ENCODE measurements around the gene GPC6. TPM values are rescaled to one million over a fixed set of nuclear protein-coding genes. Genes with fewer than 3 reads are reported as not detected.
A peak's percentile ranks its signal among the peaks of the same experiment; 100 is the strongest.

The GPC6 gene
- total and polyA plus RNA-seq, 2 experiments from 2014 or later = 14.4 to 20.8 TPM

DNA sequence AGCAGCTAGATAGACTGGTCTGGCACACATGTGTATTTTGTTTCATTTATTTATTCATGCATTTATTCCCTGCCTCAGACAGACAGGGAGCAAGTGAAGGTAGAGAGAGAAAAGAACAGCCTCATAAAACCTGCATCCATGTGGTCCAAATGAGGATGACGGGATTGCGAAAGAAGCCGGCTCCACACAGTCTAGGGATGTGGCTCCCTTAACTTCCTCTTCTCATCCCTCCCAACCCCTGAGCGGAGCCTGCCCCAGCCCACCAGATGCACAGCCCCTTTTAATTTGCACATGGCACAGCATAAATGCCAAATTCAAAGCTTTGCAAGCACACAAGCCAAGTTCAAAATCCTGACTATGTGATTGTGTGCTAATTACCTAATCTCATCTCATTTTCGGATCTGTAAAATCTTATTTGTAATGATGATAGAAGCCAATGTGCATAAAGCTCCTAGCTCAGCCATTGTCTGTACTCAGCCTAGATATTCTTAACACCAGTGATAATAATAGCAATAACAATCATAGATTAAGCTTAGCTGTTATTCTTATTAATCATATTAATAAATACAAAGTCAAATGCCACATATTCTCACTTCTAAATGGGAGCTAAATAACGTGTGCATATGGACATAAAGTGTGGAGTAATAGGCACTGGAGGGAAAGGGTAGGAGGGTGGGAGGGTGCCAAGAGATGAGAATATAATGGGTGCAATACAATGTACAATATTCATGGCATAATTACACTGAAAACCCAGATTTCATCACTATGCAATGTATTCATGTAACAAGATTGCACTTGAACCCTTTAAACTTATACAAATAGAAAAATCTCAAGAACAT lies 1096.5 kb downstream of the GPC6 start:
- Histone ChIP-seq H3F3A (ENCODE audit: insufficient read depth) (0 out of 2 replicates have a peak, but pooled peaks cover under 1% of the 10 kb centered on the region), H3K9ac (no peak overlapping the region), H3K27ac (no peak overlapping the region), H3K36me3 (ENCODE audit: low read depth) (no peaks in the 10 kb centered on the region), H2AFZ (no peak overlapping the region), H3K4me1 (ENCODE audit: insufficient read depth) (peaks cover 8% of the 10 kb centered on the region), H3K27me3 (replicated peaks; ENCODE audit: insufficient read depth) (no peaks in the 10 kb centered on the region), H3K79me2 (ENCODE audit: insufficient read depth) (no peaks in the 10 kb centered on the region), H3K4me3 (no peak overlapping the region), H3K9me3 (ENCODE audit: low read depth) (no peaks in the 10 kb centered on the region), H4K20me1 (ENCODE audit: insufficient read depth) (no peaks in the 10 kb centered on the region), H3K9me2 (ENCODE audit: insufficient read depth) (no peaks in the 10 kb centered on the region), H3K4me2 (ENCODE audit: unreplicated experiment) (no peak overlapping the region)
- TF ChIP-seq EZH2 (IDR thresholded peaks at IDR 0.05; ENCODE audit: insufficient read depth, poor library complexity, severe bottlenecking) (no peak), EZH2phosphoT487 (IDR thresholded peaks at IDR 0.05; ENCODE audit: insufficient read depth, low read depth) (no peak)
- 61 to 63% methylated on average over 6 of the region's 6 CpGs for WGBS, 2 experiments (ENCODE audit: low coverage in 1 of 2, low lambda C conversion rate in 2 of 2, missing lambda C conversion rate in 2 of 2)
- DNase-seq = peak; percentile 58
- in situ Hi-C loops (cut with MboI) = no loop called here

GRCh38 chr13:94323764-94324758 lies 1097.5 kb downstream of the GPC6 start:
- Histone ChIP-seq H3K4me1 (ENCODE audit: insufficient read depth) (peaks cover 6% of the 10 kb centered on the region), H3K9ac (no peak overlapping the region), H2AFZ (no peak overlapping the region), H3K27me3 (replicated peaks; ENCODE audit: insufficient read depth) (no peaks in the 10 kb centered on the region), H3K9me2 (ENCODE audit: insufficient read depth) (no peaks in the 10 kb centered on the region), H3K4me3 (no peak overlapping the region), H3K9me3 (ENCODE audit: low read depth) (no peaks in the 10 kb centered on the region), H3K36me3 (ENCODE audit: low read depth) (no peaks in the 10 kb centered on the region), H3F3A (ENCODE audit: insufficient read depth) (no peaks in the 10 kb centered on the region), H3K27ac (no peak overlapping the region), H4K20me1 (ENCODE audit: insufficient read depth) (no peaks in the 10 kb centered on the region), H3K4me2 (ENCODE audit: unreplicated experiment) (no peak overlapping the region), H3K79me2 (ENCODE audit: insufficient read depth) (no peaks in the 10 kb centered on the region)
- 95 to 98% methylated on average over 10 of the region's 10 CpGs for WGBS, 2 experiments (ENCODE audit: low coverage in 1 of 2, low lambda C conversion rate in 2 of 2, missing lambda C conversion rate in 2 of 2)
- DNase-seq = no peak
- no peak for TF ChIP-seq EZH2 (IDR thresholded peaks at IDR 0.05; ENCODE audit: insufficient read depth, poor library complexity, severe bottlenecking)
- TF ChIP-seq EZH2phosphoT487 (IDR thresholded peaks at IDR 0.05; ENCODE audit: insufficient read depth, low read depth) = no peak
- in situ Hi-C loops (cut with MboI) = no loop called here

DNA sequence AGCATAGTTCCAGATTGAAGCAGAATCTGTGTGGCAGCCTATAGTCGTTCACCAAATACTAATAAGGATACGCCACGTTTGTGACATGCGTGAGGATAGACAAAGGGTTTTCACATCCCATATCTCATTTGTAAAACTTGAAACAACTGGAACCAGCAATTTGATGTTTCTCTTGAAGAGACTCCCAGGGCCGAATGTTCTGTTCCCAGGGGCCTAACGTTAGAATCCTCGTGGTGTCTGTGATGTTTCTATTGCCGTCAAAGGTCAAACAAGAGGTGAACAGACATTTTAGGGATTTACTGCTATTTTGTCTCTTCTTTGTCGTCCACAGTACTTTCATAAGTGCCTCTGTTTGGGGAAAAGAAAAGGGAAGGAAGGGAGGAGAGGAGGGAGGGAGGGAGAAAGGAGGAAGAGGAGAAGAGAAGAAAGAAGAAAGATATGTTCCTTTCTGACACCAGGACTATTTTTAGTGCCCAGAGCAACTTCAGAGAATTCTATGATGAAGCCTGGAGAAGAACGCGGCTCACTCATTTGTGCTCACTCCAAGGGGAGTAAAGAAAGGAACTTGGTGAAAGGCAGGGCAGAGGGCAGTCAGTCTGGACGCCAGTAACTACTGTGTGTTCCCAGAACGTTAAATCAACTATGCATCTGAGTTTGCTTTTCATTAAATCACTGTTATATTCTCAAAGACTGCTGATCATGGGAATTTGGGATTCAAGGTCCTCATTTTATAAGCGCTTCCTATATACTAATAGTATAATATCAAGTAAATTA lies 1098.3 kb downstream of the GPC6 start:
- WGBS, 2 experiments (ENCODE audit: low coverage in 1 of 2, low lambda C conversion rate in 2 of 2, missing lambda C conversion rate in 2 of 2) = 92 to 94% methylated on average over 14 of the region's 14 CpGs
- Histone ChIP-seq H2AFZ (no peak overlapping the region), H3K36me3 (ENCODE audit: low read depth) (no peaks in the 10 kb centered on the region), H3K4me2 (ENCODE audit: unreplicated experiment) (no peak overlapping the region), H3K9me3 (ENCODE audit: low read depth) (no peaks in the 10 kb centered on the region), H3K4me3 (no peak overlapping the region), H3K9ac (no peak overlapping the region), H3K27ac (no peak overlapping the region), H3F3A (ENCODE audit: insufficient read depth) (peaks cover 5% of the 10 kb centered on the region), H4K20me1 (ENCODE audit: insufficient read depth) (no peaks in the 10 kb centered on the region), H3K79me2 (ENCODE audit: insufficient read depth) (no peaks in the 10 kb centered on the region), H3K9me2 (ENCODE audit: insufficient read depth) (no peaks in the 10 kb centered on the region), H3K4me1 (ENCODE audit: insufficient read depth) (peaks cover 13% of the 10 kb centered on the region), H3K27me3 (replicated peaks; ENCODE audit: insufficient read depth) (no peaks in the 10 kb centered on the region)
- TF ChIP-seq EZH2phosphoT487 (IDR thresholded peaks at IDR 0.05; ENCODE audit: insufficient read depth, low read depth) (no peak), EZH2 (IDR thresholded peaks at IDR 0.05; ENCODE audit: insufficient read depth, poor library complexity, severe bottlenecking) (no peak)
- no peak for DNase-seq
- in situ Hi-C loops (cut with MboI) = no loop called here

- Histone ChIP-seq H3K9me2 (ENCODE audit: insufficient read depth) (no peaks in the 10 kb centered on the region), H3K4me2 (ENCODE audit: unreplicated experiment) (no peak overlapping the region), H3F3A (ENCODE audit: insufficient read depth) (peaks cover 12% of the 10 kb centered on the region), H3K27me3 (replicated peaks; ENCODE audit: insufficient read depth) (no peaks in the 10 kb centered on the region), H3K4me3 (no peak overlapping the region), H3K79me2 (ENCODE audit: insufficient read depth) (no peaks in the 10 kb centered on the region), H3K4me1 (ENCODE audit: insufficient read depth) (peaks cover 19% of the 10 kb centered on the region), H3K36me3 (ENCODE audit: low read depth) (no peaks in the 10 kb centered on the region), H3K9me3 (ENCODE audit: low read depth) (no peaks in the 10 kb centered on the region), H2AFZ (no peak overlapping the region), H3K27ac (no peak overlapping the region), H4K20me1 (ENCODE audit: insufficient read depth) (no peaks in the 10 kb centered on the region), H3K9ac (no peak overlapping the region)
- no peak for TF ChIP-seq EZH2phosphoT487 (IDR thresholded peaks at IDR 0.05; ENCODE audit: insufficient read depth, low read depth)
- TF ChIP-seq EZH2 (IDR thresholded peaks at IDR 0.05; ENCODE audit: insufficient read depth, poor library complexity, severe bottlenecking) = no peak
- WGBS, 2 experiments (ENCODE audit: low coverage in 1 of 2, low lambda C conversion rate in 2 of 2, missing lambda C conversion rate in 2 of 2) = 82 to 88% methylated on average over 6 of the region's 6 CpGs
- in situ Hi-C loops (cut with MboI) = no loop called here
- no peak for DNase-seq
Observed at GRCh38 chr13:94325650-94326049, 1099.0 kb downstream of the GPC6 start.

Measured in GM23248 (cell line).